Stimulated activated CD8-positive, alpha-beta memory T cell treated with anti-CD3 and anti-CD28 coated beads, Interleukin-4, amount 100 ng/mL, for 48 hours (primary cell): ENCODE measurements around the gene SEMA5B.

ENCODE experiments used
- DNase-seq: peaks from one replicate; pipeline ENCODE4 v3.0.0-alpha.2; 2020

Gene SEMA5B

DNA sequence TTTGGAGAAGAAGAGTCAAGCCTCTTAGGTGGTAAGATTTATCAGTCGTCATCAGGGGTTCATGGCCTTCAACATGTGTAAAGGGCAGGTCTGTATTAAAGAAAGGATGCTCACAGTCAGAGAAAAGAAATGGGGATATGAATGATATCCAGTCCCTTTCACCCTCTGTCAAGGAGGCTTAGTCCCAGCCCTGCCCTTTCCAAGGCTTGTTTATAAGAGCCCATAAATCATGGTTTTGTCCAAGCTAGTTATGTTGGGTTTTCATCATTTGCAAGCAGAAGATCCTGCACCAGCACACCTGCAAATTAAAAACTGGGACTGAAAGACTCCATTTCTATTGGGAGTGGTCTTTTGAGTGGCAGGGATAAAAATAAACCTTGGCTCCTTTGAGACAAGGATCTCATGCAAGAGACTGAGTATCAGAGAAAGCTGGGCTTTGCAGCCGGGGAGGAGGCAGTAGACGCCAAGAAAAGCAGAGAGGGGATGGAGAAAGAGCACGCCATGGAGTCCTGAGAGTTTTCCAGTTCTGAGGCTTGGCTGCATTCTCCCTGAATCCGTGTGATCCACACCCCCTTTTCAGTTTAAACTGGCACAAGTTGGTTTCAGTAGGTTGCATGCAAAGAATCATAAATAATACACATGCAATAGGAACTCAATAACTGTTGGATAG, 26.7 kb upstream of the SEMA5B start:
- no peak for DNase-seq

DNA sequence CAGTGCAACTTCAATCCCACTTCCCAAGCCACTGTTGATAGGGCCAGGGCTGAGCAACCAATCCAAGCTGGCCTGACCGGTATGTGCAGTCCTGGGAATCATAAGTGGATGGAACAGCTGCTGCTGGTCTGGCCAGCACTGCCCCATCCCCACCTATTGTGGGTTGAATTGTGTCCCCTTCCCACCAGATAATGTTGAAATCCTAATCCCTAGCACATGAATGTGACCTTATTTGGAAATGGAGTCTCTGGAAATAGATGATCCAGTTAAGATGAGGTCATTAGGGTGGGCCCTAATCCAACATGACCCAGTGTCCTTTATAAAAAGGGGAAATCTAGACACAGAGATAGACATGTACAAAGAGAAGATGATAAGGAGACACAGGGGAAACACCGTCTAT, 25.5 kb upstream of the SEMA5B start:
- DNase-seq = no peak

DNA sequence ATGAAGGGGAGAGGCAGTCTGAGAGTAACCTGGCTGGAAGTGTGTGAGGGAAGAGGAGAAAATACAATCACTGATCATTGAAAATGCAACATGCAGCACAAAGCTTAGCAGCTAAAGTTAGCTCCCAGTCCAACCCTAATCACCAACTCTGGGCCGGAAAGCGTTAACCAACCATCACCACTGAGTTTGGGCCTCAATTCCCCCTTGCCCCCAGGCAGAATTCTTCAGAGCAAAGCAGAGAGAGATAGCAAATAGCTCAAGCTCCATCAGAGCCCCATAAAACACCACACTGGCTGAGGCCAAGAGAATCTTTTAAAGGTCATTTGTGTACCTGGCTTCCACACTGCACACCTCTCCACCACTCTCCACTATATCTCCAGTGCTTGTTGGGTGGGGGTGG, 23.1 kb upstream of the SEMA5B start:
- no peak for DNase-seq

DNA sequence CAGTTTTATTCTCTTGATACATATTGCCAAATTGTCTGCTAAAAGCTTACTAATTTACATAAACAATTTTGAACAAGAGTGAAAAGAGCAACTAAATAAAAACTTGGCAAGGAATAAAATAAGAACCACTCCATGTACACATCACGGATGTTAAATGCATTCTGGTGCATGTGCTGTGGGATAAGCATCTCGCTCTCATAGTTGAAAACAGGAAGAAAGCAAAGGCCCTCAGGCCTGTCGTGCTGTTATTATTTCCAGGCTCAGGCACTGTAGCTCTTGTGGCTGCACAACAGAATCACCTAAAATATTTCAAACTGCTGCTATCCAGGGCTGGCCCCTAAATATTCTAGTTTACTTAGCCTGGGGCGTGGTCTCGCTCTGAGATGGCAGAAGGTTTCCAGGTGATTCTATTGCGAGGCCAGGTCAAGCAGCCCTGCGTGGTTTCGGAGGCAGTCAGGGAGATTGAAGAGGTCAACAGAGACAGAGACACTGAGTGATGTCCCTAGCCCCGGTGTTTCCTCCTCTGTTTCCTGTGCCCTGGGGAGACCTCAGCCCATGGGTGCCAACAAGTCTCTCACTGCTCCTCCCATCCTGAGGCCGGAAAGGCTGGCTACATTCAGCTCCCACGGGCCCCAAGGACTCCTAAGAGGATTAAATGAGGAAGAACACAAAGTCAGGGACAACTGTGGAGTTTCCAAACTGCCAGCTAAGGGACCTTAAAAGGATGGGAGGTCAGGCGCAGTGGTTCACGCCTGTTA, 21.1 kb upstream of the SEMA5B start:
- DNase-seq = no peak

DNA sequence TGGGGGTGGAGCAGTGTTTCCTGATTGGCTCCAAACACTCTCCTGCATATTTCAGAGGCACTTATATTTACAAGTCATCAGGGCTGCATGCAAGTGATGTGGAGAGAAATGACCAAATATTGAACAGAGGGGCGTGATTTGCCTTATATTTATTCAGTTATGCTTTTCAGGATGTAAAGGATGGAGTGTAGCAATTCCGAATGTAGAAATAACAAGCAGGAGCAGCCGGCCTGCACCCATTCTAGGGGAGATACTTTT, 19.4 kb upstream of the SEMA5B start:
- no peak for DNase-seq

DNA sequence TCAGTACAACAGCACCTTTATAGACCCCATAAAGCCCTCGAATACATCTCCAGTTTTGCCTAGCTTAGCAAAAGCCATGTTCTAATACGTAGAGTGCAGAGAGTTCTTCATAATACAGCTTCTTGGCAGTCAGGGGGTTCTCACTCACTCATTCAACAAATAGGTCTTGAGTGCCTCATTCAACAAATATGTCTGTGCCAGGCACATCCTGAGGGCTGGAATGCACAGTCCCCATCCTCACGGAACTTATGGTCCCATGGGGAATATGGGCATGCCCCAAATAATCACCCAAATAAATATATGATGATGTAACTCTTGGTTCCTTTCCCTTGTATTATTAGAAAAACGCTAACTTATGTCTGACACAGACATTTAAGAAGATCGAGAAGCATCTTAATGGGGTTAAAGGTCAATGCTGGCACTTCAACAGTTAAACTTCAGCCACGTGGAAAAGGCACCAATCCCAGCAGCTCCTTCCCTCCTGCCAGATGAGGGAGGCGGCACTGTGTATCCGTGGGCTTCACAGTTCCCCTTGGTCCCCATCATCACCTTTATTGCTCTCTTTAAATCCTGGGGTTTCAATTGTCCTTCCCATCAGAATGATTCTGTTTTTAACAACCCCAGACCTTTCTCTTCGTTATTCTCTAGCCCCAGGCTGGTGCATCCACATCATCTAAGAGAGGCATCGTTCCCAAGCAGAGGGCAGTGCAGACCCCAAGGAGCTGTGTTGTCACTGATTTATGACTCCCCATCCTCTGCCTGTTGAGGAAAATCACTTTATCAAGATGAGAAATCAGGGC, 18.9 kb upstream of the SEMA5B start:
- DNase-seq = no peak

DNA sequence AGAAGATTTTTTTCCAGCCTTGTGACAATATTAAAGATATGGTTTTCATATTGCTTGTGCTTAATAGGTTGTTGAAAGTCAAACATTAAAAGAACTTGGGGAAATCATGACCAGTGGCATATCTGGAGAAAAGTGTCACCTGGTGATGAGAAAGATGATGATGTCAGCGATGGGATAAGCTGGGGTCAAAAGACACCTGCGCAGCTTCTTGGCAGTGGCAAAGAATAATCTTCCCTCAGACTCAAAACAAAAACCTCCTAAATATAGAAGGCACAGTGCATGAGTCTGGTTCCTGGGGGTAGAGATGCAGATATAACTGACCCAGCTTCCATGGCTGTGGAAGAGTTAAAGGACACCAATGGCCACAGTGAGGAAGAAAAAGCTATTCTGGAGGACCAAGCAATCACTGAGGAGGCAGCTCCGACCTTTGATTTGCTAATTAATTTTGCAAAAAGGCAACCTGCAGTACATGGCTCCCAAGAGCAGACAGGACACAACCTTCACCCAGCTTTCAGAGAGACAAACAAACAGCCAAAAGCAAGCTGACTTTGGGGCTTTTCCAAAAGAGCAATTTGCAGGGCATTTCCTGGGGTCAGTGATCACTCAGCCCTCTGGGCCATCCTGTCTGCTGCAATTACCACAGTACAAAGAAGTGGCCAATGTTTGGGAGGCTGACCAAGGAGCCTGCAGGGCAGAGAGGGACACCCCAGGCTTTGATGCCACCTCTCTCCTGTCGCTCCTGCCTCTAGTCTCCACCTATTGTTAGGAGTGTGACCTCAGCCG, 17.6 kb upstream of the SEMA5B start:
- DNase-seq = no peak

DNA sequence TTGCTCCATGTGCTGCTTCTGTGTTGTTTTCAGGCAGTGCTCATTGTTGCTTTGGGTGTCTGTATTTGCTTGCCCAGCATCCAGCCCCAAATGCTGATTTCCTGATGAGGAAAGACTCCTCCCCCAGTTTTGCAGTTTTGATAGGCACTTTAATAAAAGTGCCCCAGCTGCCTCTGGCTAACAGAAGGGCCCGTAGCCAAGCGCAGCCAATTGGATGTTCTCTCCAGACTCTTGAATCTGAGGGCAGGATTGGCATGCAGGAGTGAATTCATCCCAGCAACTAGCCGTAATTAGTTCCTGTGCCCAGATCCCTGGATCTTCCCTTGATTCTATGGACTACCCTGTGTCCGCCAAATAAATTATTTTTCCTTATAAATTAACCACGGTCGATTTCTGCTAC, 14.8 kb upstream of the SEMA5B start:
- DNase-seq = no peak

DNA sequence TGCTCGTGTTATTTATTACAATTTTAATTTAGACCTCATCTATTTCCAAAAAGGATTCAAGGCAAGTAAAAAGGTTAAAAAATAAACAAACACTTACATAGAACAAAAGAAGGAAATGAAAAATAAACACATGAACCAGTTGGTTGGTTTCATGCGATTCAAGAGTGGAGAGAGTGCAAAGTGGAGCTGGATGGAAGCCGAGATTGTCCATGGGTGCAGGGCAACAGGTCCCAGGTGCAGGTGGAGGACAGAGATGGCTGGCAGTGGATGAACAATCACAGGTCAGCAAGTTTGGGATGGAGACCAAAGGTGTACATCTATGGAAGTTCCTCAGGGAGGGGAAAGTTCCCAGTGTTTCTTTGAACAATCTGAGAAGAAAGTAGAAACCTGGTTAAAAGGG, 11.6 kb upstream of the SEMA5B start:
- DNase-seq = no peak

DNA sequence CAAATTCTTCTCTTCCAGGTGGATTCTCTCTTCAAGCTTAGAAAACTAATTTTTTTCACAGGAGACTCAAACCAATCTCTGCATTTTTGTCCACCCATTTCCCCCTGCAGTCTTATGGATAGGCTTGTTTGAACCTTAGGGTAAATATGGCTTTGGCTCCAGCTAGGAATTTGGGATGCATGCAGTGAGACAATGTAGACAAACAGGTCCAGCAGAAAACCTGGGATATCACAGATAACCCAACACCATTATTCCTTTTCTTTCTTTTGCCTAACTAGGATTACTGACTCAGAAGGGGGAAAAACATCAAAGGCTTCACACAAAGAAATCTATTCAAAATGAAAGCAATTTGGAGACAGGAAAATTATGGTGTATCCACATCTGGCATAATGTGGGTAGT, 11.2 kb upstream of the SEMA5B start:
- DNase-seq = no peak

DNA sequence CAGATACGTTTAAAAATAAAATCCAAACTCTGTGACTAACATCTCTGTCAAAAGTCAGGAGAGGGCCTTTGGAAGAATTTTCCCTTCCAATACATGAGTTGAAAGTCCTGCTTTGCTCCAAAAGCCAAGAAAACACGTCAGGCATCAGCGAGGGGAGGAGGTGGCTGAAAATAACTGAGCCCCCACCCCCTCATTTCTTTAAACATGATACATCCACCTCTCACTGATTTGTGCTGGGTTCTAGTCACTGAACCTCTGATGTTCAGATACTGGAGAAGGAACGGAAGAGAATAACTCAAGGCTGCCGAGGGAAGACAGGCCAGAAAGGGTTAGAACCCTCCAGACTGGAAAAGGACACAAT, 9.4 kb upstream of the SEMA5B start:
- no peak for DNase-seq

DNA sequence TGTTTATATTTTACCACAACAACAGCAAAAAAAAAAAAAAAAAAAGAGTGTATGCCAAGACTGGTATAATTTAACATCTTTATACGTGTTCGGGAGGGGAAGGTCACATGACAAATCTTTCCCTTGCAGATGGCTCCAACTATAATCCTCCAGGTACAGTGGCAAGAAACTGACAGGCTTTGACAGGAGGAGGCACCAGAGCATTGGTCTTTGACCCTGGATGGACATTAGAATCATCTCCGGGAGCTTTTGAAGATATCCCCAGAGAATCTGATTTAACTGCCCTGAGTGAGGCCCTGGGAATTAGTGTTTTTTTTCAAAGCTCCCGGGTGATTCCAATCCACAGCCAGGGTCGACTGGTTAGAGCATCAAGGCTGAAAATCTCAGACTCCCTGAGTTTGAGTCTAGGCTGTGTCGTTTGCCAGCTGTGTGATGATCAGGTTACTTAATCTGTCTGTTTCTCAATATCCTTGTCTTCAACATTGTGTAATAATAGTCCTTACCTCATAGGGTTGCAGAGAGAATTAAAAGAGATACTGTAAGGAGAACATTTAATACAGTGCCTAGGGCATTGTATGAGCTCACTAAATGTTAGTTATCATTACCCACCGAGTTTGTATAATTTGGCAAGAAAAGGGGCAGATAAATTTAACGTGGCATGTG, 8.9 kb upstream of the SEMA5B start:
- DNase-seq = no peak

DNA sequence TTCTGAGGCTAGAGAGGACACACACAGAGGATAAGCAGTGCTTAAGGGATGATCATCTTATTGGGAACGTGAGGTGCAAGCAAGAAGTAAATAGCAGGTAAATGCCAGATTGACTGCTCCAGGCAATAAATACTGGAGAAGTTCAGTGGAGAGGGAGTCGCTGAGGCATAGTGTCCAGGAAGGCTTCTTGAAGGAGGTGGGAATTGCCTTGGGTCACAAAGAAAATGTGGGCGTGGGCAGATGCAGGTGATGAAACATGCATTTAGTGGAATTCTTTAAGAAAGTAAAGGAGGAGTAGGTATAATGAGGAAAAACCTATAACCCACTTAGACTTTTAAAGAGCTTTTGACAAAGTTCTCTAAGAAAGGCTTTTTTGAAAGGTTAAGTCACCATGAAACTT, 7.4 kb upstream of the SEMA5B start:
- DNase-seq = no peak

DNA sequence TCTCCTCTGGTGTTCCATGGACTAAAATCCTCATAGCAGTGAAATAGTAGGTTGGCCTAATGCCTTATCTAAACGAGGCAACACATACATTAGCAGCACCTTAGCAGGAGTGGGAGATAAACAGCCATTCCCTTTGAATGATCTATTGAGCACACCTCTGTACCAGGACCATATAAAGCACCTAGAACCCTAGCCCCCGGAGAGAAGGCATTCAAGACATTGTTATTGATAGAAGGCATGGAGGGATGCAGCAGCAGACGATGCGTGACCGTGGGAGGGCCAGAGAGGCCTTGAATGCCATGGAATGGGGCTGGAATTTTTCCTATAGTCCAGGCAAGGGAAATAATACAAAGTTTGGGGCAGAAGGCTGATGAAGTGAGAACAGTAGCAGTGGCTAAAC, 6.6 kb upstream of the SEMA5B start:
- DNase-seq = no peak

DNA sequence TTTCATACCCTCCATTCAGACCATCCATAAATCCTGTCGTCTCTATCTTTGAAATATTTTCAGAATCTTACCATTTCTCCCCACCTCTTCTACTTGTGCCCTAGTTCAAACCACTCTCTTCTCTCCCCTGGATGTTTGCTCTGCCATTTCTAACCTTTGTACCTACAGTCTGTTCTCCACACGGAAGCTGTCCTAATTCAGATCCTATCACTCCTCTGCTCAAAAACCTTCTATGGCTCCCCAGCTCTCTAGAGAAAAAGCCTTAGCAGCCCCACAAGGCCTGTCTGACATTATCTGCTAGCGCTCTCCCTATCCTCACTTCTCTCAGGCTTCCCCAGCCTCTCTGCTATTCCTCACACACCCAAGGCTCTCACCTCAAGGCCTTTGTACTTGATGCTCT, 4.5 kb upstream of the SEMA5B start:
- DNase-seq = no peak

DNA sequence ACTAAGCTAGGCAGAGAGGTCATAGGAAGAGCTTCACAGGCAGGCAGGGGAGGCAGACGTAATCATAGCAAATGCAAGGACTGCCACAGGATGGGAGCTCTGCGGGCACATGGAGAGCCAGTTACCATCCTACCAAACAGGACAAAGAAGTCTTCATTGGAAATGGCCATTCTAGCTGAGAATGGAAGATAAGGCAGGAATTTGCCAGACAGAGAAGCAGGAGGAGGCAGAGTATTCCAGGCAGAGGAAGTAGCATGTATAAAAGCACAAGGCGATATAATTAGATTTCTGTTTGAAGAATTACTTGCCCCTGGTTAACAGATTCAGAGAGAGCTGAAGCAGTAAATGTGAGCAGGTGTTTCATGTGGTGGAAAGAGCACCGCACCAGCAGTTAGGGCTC, 3.5 kb upstream of the SEMA5B start:
- no peak for DNase-seq

DNA sequence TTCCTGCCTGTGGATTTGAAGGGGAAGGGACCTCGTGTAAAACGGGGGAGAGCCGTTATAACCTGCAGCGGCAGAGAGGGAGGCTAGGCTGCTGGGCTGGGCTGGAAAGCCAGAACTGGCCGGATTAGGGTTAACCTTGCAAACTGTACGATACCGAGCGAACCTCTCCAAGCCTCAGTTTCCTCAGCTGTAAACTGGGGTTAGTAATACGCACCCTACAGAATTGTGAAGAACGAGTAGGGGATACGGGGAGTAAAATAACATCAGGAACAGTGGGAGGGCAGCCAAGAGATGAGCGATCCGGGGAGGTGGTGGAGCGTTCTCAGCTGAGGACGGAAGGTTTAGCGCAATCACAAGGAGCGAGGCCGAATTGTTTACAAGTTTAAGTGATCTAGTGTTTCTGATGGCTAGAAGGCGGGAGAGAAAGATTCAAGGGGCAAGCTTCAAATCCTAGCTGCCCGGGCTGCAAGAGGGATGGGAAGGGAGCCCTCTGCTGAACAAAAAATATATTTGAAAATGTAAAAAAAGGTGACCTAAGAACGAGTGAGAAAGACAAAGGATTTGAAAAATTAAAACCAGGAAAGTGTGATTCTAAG, 768 bp upstream of the SEMA5B start:
- peak; percentile 34 for DNase-seq

DNA sequence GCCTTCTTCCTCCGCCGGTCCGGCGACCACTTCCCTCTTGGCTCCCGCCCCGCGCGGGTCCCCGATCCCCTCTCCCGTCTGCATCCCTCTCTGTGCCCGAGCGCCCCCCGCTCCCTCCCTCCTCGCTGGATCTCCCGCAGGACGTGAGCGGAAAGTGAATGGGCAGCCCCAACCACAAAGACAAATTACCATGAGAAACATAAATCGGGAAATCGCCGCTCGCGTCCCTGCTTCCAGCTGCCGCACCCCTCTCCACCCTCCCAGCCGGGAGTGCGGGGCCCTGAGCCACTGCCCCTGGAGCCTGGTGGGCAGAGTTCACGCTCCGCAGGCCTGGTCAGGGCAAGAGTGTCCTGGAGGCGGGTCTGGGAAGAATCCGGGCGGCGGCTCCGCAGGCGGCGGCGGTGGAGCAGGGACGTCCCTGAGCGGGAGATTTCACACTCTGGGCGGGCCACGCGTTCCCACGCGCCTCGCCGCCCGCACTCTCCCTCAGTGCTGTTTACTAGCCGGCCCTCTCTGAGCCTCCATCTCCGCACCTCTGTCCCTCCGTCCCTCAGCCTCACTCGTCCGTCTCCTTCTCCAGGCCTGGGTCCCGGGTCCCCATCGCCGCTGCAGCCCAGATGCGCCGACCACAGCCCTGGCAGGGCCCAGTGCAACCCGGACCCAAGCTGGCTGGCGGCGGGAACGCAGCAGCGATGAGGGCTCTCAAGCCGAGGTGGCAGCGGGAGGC, 835 bp downstream of the SEMA5B start:
- DNase-seq = peak; percentile 25

DNA sequence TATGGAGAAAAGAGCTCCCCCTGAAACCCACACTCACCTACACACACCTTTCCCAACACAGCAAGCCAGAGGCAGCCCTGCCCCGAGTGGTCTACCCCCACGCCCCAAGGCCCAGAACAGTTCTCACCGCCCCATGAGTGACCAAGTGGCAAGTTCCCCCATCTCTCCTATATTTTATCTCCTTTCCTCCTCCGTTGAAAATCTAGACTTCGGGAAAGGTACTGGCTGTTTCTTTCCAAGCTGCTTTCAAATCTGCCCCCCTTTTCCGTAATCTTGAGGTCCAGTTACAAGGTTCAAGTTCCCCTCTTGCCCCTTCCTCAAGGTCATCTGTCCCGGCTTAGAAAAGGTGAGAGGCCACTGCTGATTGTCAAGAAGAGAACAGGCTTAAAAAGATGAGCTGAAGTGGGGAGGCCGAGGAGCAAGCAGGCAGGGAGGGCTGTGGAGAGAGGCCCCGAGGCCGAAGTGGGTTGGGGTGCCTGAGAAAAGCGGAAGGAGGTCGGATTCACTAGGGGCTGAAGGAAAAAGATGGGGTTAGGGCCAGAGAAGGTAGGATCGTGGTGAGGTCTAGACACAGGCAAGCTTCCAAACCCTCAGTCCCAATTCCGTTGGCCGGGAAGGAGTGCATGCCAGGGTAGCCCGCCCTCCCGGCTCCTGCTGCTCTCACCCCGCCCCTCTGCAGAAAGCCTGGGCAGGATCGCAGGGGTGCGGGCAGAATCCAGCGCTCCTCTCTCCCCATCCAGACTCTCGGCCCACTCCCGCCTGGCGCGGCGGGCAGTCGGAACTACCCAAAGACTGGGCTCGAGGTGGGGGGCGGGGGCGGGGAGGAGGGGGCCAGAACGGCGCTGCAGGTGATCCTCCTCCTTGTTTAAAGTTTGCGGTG, 1.7 kb downstream of the SEMA5B start:
- DNase-seq = no peak

DNA sequence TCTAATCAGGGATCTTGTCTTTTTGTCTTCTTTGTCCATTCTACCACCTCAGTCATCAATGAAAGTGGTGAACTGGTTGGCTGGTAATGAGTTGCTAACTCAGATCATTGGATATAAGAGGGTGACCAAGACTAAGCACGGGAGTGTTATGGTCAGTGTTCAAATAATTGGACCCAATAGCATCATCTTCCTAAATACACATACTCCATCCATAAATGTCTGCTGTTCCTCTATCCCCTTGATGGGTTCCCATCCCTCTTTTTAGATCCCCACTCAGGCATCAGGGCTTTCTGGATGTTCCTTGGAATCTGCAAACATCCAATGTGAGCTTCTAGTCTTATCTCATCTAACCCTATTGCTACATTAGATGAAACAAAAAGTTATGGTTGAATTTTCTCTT, 3.5 kb downstream of the SEMA5B start:
- no peak for DNase-seq

DNA sequence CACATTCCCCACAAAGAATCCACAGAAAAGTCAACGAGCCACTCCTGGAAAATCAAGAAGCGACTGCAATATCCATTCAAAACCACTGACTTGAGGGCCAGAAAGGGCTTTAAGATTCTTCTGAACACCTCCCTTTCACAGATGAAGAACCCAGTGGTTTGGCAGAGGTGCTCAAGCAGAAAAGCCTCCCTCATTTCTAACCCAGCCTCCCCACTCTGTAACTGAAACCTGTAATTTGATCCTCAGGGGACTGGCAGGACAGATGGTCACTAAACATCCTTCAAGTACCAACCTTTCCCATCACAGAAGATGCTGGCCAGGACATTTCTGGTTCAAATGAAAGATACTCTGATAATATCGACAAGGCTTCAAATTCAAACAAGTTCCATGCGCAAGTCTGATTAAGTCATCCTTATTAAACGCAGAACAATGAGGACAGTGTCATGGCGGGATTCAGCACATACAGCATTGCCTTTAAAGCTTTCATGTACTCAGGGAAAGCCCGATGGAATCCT, 5.5 kb downstream of the SEMA5B start:
- no peak for DNase-seq
